Ramos (cell line): Measurements from ENCODE around the gene SLC6A7.

Source experiments
- in situ Hi-C: fragments of 300-500 bp; cut with MboI; formaldehyde crosslinking; loops from one replicate; pipeline ENCODE4 v1.14.3; 2022; ENCODE audit warnings: low sequenced_read_pairs; ENCODE audit not compliant: unreplicated experiment

SLC6A7 gene

GRCh38 chr5:150254363-150254762 lies 64.5 kb downstream of the SLC6A7 start:
- in situ Hi-C loops: no loop called here

DNA sequence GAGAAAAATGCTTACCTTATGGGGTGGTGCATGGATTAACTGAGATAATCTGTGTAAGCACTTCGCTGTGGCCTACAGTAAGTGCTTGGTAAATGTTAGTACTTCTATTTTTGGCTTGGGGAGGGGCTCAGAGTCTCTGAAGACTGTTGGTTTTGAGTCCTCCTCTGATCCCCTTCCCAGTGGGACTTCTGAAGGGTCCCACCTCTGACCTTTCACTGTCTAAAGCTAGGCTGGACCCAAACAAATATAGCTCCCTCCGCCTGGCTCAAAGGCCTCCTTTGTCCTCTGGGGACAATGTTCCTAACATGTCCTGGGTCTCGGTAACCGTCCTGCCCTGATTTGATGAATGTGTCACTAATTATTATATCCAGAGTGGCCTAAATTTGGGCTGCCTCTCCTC lies 64.9 kb downstream of the SLC6A7 start:
- in situ Hi-C loops: no loop called here

DNA sequence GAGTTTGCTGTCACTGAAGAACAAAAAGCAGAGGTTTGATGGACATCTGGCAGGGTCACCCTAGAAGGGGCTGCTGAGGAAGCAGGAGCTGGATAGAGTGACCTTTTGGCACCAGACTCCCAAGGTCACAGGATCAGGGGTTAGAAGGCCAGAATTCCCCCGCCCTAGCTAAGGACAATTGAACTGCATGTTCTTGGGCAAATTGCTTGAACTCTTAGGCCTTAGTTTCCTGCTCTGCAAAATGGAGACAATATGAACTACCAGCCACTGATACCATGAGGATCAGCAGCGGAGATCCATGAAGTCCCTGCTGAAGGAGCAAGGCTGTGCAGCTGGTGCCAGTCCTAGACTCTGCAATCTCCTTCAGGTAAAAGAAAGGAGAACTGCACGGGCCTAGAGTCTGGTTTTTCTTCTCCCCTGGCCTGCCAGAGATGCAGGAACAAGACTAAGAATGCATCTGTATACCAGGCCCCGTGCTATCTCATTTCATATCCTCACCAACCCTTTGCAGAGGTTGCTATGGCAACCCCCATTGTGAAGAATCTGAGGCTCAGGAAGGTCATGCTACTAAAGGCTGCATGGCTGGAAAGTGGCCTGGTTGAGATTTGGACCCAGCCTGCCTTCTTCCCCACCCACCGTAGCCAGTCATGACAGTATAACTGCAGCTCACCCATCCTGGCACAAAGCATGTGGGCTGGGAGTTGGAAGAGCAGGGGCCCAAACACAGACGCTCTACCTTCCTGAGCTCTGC lies 66.0 kb downstream of the SLC6A7 start:
- in situ Hi-C loops: no loop called here

GRCh38 chr5:150256410-150257064 lies 66.7 kb downstream of the SLC6A7 start:
- in situ Hi-C loops: no loop called here

DNA sequence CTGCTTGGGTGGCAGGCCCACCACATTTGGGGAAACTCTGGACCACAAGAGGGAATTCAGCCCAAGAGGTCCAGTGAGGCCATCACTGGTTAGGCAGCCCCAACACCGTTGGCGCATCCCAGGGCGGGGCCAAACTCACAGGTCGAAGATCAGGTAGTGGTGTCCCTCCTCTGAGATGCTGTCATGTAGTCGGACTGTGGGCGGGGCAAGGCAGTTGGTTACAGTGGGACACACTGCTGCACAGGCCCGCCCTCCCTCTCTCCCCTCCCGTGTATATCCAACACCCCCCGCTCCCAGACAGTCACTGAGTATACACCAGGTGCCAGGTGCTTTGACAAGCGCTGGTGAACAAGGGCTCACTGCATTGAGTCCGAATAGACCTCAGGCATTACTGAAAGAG lies 67.6 kb downstream of the SLC6A7 start:
- in situ Hi-C loops: no loop called here

DNA sequence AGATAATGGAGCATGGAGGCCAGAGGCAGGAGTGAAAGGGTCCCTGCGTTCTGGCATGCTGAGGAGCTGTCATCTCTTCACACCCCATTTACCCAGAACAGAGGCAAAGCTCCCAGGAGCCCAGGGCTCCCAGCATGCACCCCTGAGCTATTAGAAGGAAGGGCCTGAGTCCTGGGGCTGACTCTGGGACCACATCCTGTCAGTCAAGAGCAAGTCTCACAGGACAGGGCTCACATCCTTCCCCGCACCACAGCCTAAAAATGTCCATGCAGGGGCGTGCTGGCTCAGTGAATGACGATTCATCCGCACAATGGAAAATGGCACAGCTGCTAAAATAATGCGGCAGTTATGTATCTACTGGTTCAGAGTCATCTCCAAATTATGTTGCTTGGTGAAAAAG lies 68.3 kb downstream of the SLC6A7 start:
- in situ Hi-C loops: no loop called here
